ENCODE measurements around the gene ZDHHC11. TPM values are rescaled to one million over a fixed set of nuclear protein-coding genes. Genes with fewer than 3 reads are reported as not detected.

ZDHHC11 gene
- polyA plus RNA-seq, 1 donor (not counting 4 experiments of a cell fraction or from before 2014, with no cell fraction given), result 0.33 TPM

DNA sequence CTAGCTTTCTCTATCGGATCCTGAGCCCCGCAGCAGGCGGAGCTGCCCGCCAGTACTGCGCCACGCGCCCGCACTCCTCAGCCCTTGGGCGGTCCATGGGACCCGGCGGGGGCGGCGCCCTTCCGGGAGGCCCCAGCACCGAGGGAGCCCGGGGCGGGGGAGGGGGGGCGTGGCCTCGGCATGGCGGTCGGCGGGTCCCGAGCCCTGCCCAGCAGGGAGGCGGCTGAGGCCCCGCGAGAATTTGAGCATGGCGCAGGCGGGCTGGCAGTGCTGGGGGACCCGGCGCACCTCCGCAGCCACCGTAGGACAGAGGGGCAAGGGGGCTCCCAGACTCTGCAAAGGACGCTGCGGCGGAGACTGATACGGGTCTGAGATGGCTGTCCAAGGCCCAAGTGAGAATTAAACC lies 73.0 kb downstream of the ZDHHC11 start:
- H2AFZ ChIP-seq (ENCODE audit: control insufficient read depth, low read length), result no peak overlapping the region
- H3K9me1 ChIP-seq (ENCODE audit: control insufficient read depth, extremely low read depth, insufficient read depth, low read length), result no peaks in the 10 kb centered on the region
- peaks cover 12% of the 10 kb centered on the region for H3K27me3 ChIP-seq (ENCODE audit: control insufficient read depth, extremely low read depth, insufficient read depth, low read length)
- no peaks in the 10 kb centered on the region for H3K9me3 ChIP-seq (ENCODE audit: control insufficient read depth, low read depth, low read length)
- no peak overlapping the region for H3K4me3 ChIP-seq (ENCODE audit: control insufficient read depth in 2 of 3, extremely low read depth in 1 of 3, insufficient read depth in 2 of 3, low read depth in 1 of 3, low read length in 3 of 3)
- H3K27ac ChIP-seq (ENCODE audit: control insufficient read depth, insufficient read depth, low read length), result no peak overlapping the region
- H4K20me1 ChIP-seq (ENCODE audit: control insufficient read depth, extremely low read depth, insufficient read depth, low read length), result no peaks in the 10 kb centered on the region
- DNase-seq (ENCODE audit: low read depth, low spot score) (no peak), FAIRE-seq (no peak)
- H3K4me2 ChIP-seq (ENCODE audit: control insufficient read depth, extremely low read depth, insufficient read depth, low read depth, low read length), result no peak overlapping the region
- TF ChIP-seq EZH2 (IDR thresholded peaks at IDR 0.05; ENCODE audit: low read length), result no peak
- TF ChIP-seq, protein P1, sequence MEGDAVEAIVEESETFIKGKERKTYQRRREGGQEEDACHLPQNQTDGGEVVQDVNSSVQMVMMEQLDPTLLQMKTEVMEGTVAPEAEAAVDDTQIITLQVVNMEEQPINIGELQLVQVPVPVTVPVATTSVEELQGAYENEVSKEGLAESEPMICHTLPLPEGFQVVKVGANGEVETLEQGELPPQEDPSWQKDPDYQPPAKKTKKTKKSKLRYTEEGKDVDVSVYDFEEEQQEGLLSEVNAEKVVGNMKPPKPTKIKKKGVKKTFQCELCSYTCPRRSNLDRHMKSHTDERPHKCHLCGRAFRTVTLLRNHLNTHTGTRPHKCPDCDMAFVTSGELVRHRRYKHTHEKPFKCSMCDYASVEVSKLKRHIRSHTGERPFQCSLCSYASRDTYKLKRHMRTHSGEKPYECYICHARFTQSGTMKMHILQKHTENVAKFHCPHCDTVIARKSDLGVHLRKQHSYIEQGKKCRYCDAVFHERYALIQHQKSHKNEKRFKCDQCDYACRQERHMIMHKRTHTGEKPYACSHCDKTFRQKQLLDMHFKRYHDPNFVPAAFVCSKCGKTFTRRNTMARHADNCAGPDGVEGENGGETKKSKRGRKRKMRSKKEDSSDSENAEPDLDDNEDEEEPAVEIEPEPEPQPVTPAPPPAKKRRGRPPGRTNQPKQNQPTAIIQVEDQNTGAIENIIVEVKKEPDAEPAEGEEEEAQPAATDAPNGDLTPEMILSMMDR (optimal IDR thresholded peaks at IDR 0.05 in 1 of 3, IDR thresholded peaks at IDR 0.05 in 1 of 3, conservative IDR thresholded peaks at IDR 0.05 in 1 of 3; ENCODE audit: extremely low read depth in 1 of 3, insufficient read depth in 2 of 3, low read length in 3 of 3), result no peak
- H3K79me2 ChIP-seq (ENCODE audit: control insufficient read depth, insufficient read depth, low read length), result no peaks in the 10 kb centered on the region
- H3K9ac ChIP-seq (ENCODE audit: control insufficient read depth, extremely low read depth, insufficient read depth, low read length), result no peak overlapping the region
- dilution Hi-C loops (cut with MboI; ENCODE audit: extremely low pct_ligation_motif_present, low sequenced_read_pairs), result no loop called here
- H3K4me1 ChIP-seq (ENCODE audit: control insufficient read depth, extremely low read depth, insufficient read depth, low read length), result no peaks in the 10 kb centered on the region
- no peaks in the 10 kb centered on the region for H3K36me3 ChIP-seq (ENCODE audit: control insufficient read depth in 2 of 2, extremely low read depth in 1 of 2, insufficient read depth in 2 of 2, low read length in 2 of 2)

DNA sequence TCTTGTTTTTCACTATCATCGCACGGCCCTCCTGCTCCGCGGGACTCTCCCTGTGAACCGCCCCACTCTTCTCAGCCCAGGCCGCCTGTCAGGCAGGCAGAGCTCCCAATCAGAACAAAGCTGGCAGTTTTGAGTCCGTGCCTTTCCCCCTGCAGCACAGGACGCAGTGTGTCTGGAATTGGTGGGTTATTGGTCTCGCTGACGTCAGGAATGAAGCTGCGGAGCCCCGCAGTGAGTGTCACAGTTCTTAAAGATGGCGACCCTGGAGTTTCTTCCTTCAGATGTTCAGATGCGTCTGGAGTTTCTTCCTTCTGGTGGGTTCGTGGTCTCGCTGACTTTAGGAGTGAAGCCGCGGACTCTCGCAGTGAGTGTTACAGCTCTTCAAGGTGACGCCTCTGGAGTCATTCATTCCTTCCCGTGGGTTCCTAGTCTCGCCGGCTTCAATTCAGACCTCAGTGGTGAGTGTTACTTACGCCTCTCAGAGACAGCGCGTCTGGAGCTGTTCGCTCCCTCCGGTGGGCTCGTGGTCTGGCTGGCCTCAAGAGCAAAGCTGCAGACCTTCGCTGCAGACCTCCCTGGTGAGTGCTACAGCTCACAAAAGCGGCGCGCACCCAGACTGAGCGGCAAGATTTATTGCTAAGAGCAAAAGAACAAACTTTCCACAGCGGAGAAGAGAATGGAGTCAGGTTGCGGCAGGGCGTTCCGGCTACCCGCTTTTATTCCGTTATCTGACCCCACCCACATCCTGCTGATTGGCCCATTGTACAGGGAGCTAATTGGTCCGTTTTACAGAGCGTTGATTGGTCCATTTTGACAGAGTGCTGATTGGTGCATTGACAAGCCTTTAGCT lies 73.7 kb downstream of the ZDHHC11 start:
- Histone ChIP-seq H3K9me3 (ENCODE audit: control insufficient read depth, low read depth, low read length) (no peaks in the 10 kb centered on the region), H3K4me1 (ENCODE audit: control insufficient read depth, extremely low read depth, insufficient read depth, low read length) (no peaks in the 10 kb centered on the region), H2AFZ (ENCODE audit: control insufficient read depth, low read length) (no peak overlapping the region), H3K36me3 (ENCODE audit: control insufficient read depth in 2 of 2, extremely low read depth in 1 of 2, insufficient read depth in 2 of 2, low read length in 2 of 2) (no peaks in the 10 kb centered on the region), H4K20me1 (ENCODE audit: control insufficient read depth, extremely low read depth, insufficient read depth, low read length) (no peaks in the 10 kb centered on the region), H3K4me2 (ENCODE audit: control insufficient read depth, extremely low read depth, insufficient read depth, low read depth, low read length) (no peak overlapping the region), H3K79me2 (ENCODE audit: control insufficient read depth, insufficient read depth, low read length) (no peaks in the 10 kb centered on the region), H3K27ac (ENCODE audit: control insufficient read depth, insufficient read depth, low read length) (no peak overlapping the region), H3K4me3 (ENCODE audit: control insufficient read depth in 2 of 3, extremely low read depth in 1 of 3, insufficient read depth in 2 of 3, low read depth in 1 of 3, low read length in 3 of 3) (no peak overlapping the region), H3K9me1 (ENCODE audit: control insufficient read depth, extremely low read depth, insufficient read depth, low read length) (no peaks in the 10 kb centered on the region), H3K27me3 (ENCODE audit: control insufficient read depth, extremely low read depth, insufficient read depth, low read length) (peaks cover 14% of the 10 kb centered on the region), H3K9ac (ENCODE audit: control insufficient read depth, extremely low read depth, insufficient read depth, low read length) (no peak overlapping the region)
- TF ChIP-seq, protein P1 (optimal IDR thresholded peaks at IDR 0.05 in 1 of 3, IDR thresholded peaks at IDR 0.05 in 1 of 3, conservative IDR thresholded peaks at IDR 0.05 in 1 of 3; ENCODE audit: extremely low read depth in 1 of 3, insufficient read depth in 2 of 3, low read length in 3 of 3), result no peak
- TF ChIP-seq EZH2 (IDR thresholded peaks at IDR 0.05; ENCODE audit: low read length), result no peak
- dilution Hi-C loops (cut with MboI; ENCODE audit: extremely low pct_ligation_motif_present, low sequenced_read_pairs), result no loop called here
- FAIRE-seq, result no peak
- DNase-seq (ENCODE audit: low read depth, low spot score), result no peak

Data from keratinocyte (primary cell).